GM18873 (cell line): ENCODE results near the gene ARSA.
"Not testable (repeated sequence)": the region's sequence is repeated elsewhere in the genome, so short reads cannot be mapped to it uniquely, and the experiment has no call there.

ENCODE experiments used
- ATAC-seq: cut with Tn5 transposase; IDR thresholded peaks from one replicate; pipeline ENCODE4 v1.9.1; 2021; ENCODE audit warnings: mild to moderate bottlenecking, moderate library complexity, moderate number of reproducible peaks; ENCODE audit not compliant: unreplicated experiment, low FRiP score

Gene ARSA

DNA sequence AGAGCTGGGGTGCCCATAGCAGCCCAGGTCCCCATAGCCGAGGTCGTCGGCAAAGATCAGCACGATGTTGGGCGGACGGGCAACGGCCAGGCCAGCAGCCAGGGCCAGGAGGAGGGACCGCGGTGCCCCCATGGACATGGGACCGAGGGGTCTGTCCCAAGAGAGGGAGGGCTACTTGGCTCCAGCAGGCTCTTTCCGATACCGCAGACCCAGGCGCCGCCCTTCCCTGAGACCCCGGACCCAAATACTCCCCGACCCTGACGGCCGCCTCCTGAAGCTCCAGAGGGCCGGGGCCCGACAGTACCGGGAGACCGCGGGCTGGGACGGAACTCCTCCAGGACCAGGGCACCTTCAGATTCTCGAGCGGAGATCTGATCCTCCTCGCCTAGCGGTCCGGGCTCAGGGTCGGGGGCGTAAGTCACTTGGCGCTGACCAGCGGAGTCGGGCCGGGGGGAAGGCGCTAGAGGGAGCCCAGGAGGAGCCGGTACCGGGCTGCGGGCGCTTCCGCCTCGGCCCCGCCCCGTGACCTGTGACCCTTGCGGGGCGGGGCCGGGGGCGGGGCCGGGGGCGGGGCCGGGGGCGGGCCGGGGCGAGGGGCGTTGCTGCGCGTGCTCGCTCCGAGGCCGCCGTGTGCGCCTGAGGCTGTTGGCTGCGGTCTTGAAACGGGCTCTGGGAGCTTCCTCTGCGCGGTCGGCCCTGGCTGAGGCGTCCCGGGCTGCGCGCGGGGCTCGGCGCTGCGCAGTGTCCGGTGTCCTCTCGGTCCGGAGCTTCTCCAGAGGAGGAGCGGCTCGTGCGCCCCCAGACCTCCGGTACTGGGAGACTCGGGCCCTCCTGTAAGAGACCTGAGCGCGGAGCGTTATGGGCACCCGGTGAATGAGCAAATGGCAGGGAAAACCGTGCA lies at the start of gene ARSA:
Gene ARSA, minus strand, starts transcription at position 511 of the 901 bp plus-strand sequence. Its CDS starts 373 bp downstream, at position 138.
- no peak for ATAC-seq

DNA sequence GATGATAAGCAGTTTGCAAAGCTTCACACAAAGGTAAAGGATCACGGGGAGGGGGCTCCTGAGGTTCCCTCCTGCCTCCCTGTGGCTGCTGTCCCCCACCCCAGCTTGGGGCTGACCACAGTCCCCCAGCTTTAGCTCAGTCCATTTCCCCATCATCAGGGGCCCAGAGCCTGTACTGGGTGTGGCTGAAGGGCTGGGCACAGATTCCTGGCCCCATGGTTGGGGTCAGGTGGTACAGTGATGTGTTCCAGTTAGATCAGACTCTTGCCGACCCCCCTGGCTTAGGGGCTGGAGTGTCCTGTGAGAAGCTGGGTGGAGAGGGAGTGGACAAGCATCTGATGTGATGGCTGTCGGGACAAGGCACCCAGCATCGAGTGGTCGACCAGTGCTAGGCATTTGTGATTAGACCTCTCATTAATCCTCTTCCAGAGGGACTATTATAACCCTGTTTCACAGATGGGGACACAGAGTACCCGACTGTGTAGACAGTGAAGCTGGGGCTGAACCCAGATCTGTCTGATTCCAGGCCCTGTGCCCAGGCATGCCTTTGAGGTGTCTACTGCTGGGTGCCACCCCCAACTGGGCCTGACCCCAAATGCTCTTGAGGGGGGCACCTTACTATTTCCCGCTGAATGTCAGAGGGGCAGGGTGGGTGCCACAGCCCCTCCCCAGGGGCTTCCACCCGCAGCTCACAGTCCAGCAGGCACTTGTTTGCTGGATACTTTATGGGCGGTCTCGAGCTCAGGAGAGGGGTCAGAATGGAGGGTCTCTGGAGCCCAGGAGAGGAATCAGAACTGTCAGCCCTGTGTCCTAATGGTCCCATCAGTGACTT lies 48.9 kb upstream of the ARSA start:
- ATAC-seq: no peak

DNA sequence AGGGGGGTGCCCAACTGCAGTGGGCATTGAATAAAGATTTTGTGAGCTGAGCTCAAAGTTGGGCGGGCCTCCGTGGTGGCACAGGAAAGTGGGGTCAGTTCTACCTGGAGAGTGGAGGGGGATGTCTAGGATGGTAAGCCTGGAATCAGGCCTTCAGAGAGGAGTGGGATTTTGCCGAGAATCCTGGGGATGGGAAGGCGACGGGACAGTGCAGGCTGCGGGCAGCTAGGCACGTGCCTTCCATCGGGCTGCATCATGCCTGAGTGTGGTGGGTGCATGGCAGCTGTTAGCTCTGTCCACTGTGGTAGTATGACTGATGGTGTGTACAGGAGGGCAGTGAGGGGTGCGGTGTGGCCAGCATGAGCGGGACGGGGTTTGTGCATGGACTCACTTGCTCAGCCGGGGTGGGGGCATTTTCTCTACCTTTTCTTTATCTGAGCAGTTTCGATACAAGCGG lies 48.3 kb upstream of the ARSA start:
- ATAC-seq: no peak

DNA sequence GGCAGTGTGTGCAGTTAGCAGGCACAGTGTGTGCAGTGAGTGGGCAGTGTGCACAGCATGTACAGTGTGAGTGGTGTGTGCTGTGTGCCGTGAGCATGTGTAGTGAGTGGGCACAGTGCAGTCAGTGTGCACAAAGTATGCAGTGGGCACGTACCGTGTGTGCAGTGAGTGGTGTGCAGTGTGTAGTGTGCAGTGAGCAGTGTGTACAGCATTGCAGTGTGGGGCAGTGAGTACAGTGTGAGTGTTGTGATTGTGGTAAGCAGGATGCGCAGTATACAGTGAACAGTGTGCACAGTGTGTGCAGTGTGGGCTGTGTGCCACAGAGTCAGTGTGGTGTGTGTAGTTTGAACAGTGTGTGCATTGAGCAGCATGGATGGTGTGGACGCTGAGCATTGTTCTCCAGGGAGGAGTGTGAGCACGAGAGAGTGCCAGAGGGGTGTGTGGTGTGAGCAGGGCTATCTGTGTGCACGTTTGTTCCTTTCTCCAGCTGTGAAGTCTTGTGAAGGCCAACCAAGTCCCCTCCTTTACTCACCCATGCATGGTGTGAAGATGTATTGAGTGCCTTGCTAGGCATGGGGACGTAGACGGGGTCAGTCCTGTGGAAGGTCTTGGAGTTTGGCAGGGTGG lies 47.7 kb upstream of the ARSA start:
- no peak for ATAC-seq

DNA sequence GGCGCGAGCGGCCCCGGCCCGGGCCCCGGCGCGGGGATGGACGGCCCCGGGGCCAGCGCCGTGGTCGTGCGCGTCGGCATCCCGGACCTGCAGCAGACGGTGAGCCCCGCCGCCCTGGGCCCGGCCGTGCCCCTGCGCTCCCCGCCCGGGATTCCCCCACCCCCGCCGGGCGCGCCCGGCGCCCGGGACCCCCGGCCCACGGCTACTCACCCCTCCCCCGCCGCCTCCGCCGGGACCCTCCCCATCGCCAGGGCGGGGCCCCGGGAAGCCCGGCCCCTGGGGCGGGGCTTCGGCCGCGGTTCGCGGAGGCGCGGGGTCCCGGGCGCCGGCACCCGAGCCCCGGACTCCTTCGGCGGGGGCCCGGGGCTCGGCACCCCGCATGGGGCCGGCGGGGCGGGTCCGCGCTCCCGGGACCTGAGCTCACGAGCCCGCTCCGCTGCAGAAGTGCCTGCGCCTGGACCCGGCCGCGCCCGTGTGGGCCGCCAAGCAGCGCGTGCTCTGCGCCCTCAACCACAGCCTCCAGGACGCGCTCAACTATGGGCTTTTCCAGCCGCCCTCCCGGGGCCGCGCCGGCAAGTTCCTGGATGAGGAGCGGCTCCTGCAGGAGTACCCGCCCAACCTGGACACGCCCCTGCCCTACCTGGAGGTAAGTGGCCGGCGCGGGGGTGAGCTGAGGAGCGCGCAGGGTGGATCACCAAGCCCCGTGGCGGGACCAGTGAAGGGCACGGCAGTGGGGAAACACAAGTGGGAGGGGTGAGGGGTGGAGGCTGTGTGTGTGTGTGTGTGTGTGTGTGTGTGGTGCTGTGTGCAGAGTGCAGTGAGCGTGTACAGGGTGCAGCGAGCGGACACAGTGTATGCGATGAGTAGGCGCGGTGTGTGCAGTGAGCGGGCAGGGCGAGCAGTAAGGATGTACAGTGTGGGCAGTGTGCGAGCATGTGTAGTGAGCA lies 46.9 kb upstream of the ARSA start:
- no peak for ATAC-seq

DNA sequence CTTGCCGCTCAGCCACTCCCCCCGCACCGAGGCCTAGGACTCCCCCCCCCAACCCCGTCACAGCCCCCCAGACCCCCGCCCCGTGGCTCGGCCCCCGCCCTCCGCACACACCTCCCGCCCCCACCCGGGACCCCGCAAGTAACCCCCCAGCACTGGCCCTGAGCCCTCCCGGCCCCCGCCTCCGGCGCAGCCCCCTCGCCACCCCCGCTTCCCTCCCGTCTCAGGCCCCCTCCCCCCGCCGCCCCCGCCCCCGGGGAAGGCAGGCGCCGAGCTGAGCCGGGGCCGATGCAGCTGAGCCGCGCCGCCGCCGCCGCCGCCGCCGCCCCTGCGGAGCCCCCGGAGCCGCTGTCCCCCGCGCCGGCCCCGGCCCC lies 46.2 kb upstream of the ARSA start:
- no peak for ATAC-seq

DNA sequence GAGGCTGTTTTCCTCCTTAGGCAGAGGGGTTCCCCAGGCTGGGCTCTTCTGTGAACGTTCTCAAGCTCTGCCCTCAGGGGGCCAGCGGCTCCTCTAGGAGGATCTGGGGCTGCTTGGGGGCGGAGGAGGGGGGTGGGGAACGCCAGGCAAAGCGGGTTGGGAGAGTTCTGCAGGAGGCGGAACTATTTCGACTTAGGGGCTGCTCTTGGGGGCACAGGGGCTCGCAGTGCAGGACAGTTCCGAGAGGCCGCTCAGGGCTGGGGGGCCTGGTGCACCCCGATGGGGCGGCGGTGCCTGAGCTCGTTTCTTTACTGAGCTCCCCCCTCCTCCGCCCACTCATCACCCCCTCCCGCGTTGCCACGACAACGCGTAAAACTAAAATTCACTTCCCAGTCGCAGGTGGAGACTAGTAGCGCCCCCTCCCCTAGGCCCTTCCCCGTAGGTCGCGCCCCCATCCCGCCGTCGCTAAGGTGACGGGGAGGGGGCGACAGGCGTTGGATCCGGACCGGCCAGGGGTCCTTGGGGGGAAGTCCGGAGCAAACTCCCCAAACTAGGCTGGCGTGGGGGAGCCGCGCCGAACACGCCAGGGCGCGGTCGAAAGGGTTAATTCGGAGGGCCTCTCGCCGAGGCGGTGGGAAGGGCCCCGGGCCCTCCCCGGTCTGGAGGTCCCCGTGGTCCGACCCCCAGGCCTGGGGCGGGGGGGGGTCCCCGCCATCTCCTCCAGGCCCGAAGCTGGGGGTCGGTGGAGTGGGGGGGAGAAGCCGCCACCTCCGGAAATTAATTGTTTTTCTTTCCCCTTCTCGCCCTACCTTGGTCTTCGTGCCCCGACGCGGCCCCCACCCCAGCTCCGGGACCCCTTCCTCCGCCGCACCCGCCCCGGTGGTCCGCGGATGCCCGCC lies 45.5 kb upstream of the ARSA start:
- no peak for ATAC-seq

DNA sequence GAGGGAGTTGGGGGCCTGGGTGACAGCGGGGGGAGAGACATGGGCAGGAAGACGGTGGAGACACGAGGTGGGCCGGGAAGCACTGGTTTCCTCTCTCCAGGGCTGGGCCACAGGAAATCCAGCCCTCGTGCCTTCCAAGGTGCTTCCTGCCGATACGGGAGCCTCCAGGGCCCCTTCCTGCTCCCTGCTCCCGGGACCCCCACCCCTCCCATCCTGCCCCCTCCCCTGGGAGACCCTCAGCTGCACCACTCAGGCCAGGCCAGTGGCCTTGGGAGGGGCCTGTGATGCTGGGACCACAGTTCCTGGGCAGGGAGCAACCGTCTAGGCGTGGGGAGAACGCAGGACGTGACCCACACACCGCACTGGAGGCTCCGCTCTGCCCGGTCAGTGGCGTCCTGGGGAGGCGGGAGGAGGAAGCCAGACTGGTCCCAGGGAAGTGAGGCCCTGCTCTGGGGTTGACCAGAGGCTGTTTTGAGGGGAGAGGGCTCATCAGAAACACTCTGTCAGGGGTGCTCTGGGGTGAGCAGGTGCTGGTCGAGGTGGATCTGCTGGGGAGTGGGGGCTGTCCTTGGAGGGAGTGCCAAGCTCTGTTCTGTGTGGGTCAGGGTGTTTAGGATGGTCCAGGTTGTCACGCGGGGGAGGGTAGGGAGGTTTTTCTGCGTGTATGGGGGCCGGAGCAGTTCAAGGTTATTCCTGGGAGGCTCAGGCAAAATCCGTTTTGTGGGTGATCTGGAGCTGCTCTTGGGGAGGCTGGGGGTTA lies 44.7 kb upstream of the ARSA start, which contains the start of gene SHANK3:
Gene SHANK3, plus strand, starts transcription at position 353 of the 760 bp plus-strand sequence.
- no peak for ATAC-seq

DNA sequence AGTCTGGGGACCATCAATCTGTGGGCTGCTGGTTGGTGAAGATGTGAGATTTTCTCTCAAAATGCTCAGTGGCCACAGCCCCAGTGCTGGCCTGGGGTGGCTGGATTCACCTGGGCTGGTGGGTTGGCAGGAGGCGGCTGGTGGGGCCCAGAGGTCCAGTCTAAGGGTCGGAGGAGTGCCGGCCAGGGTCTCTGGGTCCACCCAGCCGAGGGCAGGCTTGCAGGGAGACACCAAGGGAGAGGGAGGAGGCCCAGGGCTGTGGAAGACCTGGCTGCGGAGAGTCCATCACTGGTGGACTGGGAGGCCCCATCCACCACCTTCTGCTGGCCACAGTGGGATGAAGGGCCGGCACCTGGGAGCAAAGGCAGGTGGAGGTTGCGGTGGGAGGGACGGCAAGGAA lies 44.1 kb upstream of the ARSA start:
- no peak for ATAC-seq

DNA sequence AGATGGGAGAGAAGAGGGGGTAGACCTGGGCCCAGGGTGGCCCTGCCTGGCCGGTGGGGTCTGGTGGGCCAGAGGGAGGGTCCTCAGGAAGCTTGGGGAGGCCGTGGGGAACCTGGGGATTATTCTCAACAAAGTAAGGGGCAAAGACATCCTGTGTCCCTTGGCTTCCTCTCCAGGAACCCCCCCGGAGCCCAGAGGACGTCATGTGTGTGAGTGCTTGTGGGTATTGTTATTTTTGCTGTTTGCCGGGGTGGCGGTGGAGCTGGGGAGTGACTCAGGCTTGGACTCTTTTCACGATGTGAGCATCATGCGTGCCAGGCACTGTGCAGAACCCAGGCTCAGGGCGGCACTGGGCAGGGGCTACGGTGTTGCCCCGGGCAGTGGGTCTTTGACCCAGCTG lies 43.7 kb upstream of the ARSA start:
- no peak for ATAC-seq

DNA sequence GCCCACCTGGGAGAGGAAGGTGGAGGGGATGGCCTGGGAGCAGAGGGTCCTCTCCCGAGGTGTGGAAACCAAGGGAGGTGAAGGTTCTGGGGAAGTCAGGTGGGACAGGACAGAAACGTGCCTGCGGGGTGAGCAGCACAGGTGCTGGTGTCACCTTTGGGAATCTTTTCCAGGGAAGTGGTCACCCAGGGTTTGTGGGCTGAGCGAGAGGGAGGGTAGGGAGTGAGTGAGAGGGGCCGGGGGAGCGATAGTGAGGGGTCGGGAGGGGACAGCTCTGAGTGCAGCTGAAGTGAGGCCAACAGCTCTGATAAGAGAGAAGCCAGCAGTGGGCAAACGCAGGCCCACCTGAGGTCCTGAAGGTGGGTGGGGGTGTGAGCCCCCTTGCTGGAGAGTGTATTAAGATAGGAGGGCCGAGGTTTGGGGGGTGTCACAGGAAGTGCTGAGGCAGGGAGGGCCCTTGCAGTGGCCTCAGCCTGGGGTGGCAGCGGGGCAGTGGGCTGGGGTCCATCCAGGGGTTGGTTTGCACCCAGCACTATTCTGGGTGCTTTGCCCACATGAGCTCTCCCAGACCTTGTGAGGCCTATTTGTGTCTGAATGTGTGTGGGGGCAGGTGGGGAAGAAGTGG lies 43.1 kb upstream of the ARSA start:
- ATAC-seq: no peak

DNA sequence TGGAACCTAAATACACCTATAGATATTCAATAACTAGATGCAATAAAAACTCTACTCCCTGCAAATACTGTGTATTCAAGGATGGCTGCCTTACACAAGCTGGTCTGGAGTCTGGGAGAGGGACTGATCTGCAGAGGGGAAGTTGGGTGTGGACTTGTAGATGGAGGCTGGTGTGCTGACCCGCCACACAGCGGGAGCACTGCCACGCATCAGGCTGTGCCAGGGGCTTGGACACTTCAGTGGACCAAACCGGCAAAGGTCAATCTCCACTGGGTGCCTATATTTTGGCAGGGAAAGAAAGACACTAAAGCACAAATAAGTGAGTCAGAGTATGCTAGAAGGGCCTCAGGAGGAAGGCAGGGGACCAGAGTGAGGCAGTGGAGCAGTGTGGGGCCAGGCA lies 42.6 kb upstream of the ARSA start:
- ATAC-seq: no peak

DNA sequence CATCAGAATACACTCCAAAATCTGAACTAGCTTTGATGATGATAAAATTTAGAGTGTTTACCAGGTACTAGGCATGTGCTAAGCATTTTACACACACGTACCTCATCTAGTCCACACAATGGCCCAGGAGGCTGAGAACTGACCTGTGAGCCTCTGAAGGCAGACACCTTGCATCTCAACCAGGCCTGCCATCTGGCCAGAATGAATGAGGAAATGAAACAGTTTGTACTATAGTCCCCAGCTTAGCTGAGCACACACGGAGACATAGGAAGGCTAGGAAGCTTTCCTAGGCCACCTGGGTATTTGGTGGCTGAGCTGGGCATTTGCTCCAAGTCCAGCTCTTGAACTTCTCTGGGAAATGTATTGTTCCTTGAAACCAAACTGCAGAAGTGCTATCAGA lies 37.8 kb upstream of the ARSA start:
- no peak for ATAC-seq

DNA sequence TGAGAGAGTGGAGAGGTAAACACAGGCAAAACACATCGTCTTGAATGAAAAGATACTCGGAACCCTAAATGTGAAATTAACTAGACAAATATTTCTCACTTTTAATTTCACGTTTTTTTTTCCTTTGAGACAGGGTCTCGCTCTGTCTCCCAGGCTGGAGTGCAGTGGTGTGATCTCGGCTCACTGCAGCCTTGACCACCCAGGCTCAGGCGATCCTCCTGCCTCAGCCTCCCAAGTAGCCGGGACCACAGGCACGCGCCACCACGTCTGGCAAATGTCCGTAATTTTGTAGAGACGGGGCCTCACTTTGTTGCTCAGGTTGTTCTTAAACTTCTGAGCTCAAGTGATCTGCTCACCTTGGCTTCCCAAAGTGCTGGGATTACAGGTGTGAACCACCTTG lies 37.3 kb upstream of the ARSA start:
- no peak for ATAC-seq

DNA sequence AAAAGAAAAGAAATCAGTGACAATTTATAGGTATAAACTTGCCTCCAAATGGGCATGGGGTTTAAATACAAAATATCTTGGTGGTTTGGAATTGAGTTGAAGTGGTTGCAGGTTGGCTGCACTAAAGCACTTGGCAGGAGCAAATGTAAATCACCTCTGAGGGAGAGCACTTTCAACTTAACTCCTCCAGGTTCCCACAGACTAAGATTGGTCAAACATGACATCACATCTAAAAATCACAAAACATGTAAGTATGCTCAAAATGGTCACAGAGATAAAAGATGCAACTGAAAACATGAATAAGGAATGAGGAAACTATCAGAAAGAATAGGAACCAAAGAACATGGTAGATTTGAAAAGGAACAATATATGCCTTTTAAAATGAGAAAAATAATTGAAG lies 32.4 kb upstream of the ARSA start:
- ATAC-seq: no peak

DNA sequence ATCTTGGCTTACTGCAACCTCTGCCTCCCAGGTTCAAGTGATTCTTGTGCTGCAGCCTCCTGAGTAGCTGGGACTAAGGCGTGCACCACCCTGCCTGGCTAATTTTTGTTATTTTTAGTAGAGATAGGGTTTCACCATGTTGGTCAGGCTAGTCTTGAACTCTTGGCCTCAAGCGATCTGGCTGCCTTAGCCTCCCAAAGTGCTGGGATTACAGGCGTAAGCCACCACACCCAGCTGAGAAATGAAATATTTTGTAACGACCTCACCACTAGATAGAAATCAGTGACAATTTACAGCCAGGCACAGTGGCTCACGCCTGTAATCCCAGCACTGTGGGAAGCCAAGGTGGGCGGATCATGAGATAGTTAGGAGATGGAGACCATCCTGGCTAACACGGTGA lies 31.8 kb upstream of the ARSA start:
- ATAC-seq: not testable (repeated sequence)

DNA sequence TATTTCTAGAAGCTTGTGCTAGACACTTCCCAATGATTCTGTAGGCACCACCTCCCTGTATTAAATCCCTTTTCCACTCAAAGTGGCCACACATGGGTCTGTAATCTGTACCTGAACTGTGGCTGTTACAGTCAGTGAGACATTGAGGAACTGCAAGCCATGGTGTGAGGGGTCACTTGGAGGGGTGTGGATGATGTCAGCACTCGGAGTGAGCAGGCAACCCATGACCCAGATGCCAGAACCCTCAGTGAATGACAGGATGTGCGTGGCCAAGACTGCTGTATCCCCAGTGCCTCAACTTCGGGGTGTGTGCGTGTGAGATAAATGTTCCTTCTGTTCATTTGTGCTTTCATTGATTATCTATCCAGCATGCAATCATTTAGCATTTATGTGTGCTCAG lies 30.0 kb upstream of the ARSA start:
- ATAC-seq: no peak
